HEK293T (cell line): Measurements from ENCODE around the gene ARHGEF6.

Source experiments
- BHLHE40 ChIP-seq: fragments of 450-650 bp; IDR thresholded peaks from 2 replicates; pipeline ENCODE4 v1.6.1; 2016; ENCODE audit warnings: mild to moderate bottlenecking, moderate library complexity, borderline replicate concordance
- CTBP1 ChIP-seq: fragments of 450-650 bp; IDR thresholded peaks from 2 replicates; pipeline ENCODE4 v1.6.1; 2016; ENCODE audit warnings: borderline replicate concordance
- ELF4 ChIP-seq: fragments of 450-650 bp; IDR thresholded peaks from 2 replicates; pipeline ENCODE4 v1.6.1; 2017; ENCODE audit warnings: antibody characterized with exemption
- FOXA1 ChIP-seq: fragments of 450-650 bp; IDR thresholded peaks from 2 replicates; pipeline ENCODE4 v1.6.1; 2016; ENCODE audit warnings: mild to moderate bottlenecking
- NFRKB ChIP-seq: fragments of 450-650 bp; IDR thresholded peaks from 2 replicates; pipeline ENCODE4 v1.6.1; 2016; ENCODE audit warnings: mild to moderate bottlenecking, moderate library complexity
- SP1 ChIP-seq: fragments of 450-650 bp; IDR thresholded peaks from 2 replicates; pipeline ENCODE4 v1.6.1; 2017
- SUZ12 ChIP-seq: fragments of 450-650 bp; IDR thresholded peaks from 2 replicates; pipeline ENCODE4 v1.6.1; 2016; ENCODE audit warnings: mild to moderate bottlenecking
- TARDBP ChIP-seq: fragments of 450-650 bp; IDR thresholded peaks from 2 replicates; pipeline ENCODE4 v1.6.1; 2016
- ZNF384 ChIP-seq: fragments of 450-650 bp; IDR thresholded peaks from 2 replicates; pipeline ENCODE4 v1.6.1; 2016
- TF ChIP-seq, protein P1 (sequence below): fragments of 450-650 bp; IDR thresholded peaks from 2 replicates; pipeline ENCODE4 v1.6.1; 2016

GRCh38 chrX:136671006-136671610, 109.6 kb downstream of the ARHGEF6 start:
- TF ChIP-seq SP1: no peak
- no peak for TF ChIP-seq TARDBP
- no peak for TF ChIP-seq ELF4
- no peak for TF ChIP-seq NFRKB
- TF ChIP-seq, protein P1, sequence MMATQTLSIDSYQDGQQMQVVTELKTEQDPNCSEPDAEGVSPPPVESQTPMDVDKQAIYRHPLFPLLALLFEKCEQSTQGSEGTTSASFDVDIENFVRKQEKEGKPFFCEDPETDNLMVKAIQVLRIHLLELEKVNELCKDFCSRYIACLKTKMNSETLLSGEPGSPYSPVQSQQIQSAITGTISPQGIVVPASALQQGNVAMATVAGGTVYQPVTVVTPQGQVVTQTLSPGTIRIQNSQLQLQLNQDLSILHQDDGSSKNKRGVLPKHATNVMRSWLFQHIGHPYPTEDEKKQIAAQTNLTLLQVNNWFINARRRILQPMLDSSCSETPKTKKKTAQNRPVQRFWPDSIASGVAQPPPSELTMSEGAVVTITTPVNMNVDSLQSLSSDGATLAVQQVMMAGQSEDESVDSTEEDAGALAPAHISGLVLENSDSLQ: no peak
- no peak for TF ChIP-seq CTBP1
- TF ChIP-seq BHLHE40: no peak
- TF ChIP-seq SUZ12: no peak
- no peak for TF ChIP-seq FOXA1
- no peak for TF ChIP-seq ZNF384
